Mammary epithelial cell (primary cell): ENCODE measurements around the gene LIN28A.

Source experiments
- EZH2 ChIP-seq: IDR thresholded peaks from 2 replicates; pipeline ENCODE4 v1.6.1; 2012; ENCODE audit warnings: low read length, inconsistent platforms, borderline replicate concordance
- TF ChIP-seq, protein P1 (sequence below), 2 donors: IDR thresholded peaks in 1 of 2; conservative IDR thresholded peaks in 1 of 2; 2 replicates each; pipeline ENCODE4 v1.5.1; 2011 to 2012; ENCODE audit warnings: inconsistent platforms in 2 of 2, low read length in 2 of 2, mild to moderate bottlenecking in 2 of 2, control low read depth in 1 of 2, low read depth in 1 of 2; ENCODE audit not compliant: insufficient read depth in 1 of 2; ENCODE audit errors: extremely low read depth in 1 of 2

DNA sequence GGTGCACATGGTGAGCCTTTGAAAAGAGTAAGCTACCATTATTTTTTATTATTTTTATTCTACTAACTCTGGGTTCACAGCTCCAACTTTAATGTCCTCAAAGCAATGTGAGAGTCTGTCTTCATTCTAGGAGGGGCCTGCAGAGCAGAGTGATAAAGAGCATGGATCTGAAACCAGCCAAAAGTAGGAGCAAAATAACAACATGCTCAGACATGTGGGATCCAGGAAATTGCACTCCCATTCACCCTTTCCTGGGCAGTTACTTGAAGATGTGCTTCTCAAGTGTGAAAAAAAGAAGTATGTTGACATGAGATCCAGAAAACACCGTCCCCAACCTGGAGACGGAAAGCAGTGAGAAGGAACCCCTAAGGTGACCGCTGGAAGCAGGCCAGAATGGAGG is 8.7 kb upstream of the LIN28A start:
- TF ChIP-seq, protein P1, sequence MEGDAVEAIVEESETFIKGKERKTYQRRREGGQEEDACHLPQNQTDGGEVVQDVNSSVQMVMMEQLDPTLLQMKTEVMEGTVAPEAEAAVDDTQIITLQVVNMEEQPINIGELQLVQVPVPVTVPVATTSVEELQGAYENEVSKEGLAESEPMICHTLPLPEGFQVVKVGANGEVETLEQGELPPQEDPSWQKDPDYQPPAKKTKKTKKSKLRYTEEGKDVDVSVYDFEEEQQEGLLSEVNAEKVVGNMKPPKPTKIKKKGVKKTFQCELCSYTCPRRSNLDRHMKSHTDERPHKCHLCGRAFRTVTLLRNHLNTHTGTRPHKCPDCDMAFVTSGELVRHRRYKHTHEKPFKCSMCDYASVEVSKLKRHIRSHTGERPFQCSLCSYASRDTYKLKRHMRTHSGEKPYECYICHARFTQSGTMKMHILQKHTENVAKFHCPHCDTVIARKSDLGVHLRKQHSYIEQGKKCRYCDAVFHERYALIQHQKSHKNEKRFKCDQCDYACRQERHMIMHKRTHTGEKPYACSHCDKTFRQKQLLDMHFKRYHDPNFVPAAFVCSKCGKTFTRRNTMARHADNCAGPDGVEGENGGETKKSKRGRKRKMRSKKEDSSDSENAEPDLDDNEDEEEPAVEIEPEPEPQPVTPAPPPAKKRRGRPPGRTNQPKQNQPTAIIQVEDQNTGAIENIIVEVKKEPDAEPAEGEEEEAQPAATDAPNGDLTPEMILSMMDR (conservative IDR thresholded peaks at IDR 0.05 in 1 of 2, IDR thresholded peaks at IDR 0.05 in 1 of 2; ENCODE audit: extremely low read depth in 1 of 2, insufficient read depth in 1 of 2, low read depth in 1 of 2, low read length in 2 of 2), result no peak
- no peak for TF ChIP-seq EZH2
